SK-N-SH (cell line): ENCODE data around the gene SLC13A3. TPM values are rescaled to one million over a fixed set of nuclear protein-coding genes. Genes with fewer than 3 reads are reported as not detected.

Source experiments
- CTCF ChIA-PET: fragments of 300-600, 350-600 bp; formaldehyde crosslinking; extraction: SDS; loops from one replicate; lab custom pipeline; 2021; lab: Yijun Ruan, JAX
- POLR2A ChIA-PET: fragments of 350-600 bp; sonication (Branson Sonifier 250); formaldehyde crosslinking; extraction: SDS; loops from one replicate; lab custom pipeline; 2020; ENCODE audit warnings: antibody characterized with exemption, inconsistent platforms; lab: Yijun Ruan, JAX
- DNase-seq: peaks from one replicate; pipeline ENCODE4 v3.0.0; 2012
- H2AFZ ChIP-seq: fragments of 200-600 bp; sonication (generic); 2 replicates; pipeline ENCODE4 v1.8.1; 2016; ENCODE audit warnings: antibody characterized with exemption, mild to moderate bottlenecking, low read depth
- H3F3A ChIP-seq: fragments of 200-600 bp; sonication (generic); replicated peaks from 2 replicates; pipeline ENCODE3; 2016; ENCODE audit warnings: antibody characterized with exemption, mild to moderate bottlenecking; ENCODE audit not compliant: insufficient read depth
- H3K27ac ChIP-seq, 2 experiments: fragments of 200-500 bp in 1 of 2; fragments of 200-600 bp in 1 of 2; sonication (Bioruptor generic) in 1 of 2; sonication (generic), shearing (Covaris generic) in 1 of 2; 2 replicates each; pipeline versions ENCODE4 v1.5.1 to v1.6.1; 2014 to 2016; ENCODE audit warnings: low read depth in 2 of 2, inconsistent platforms in 1 of 2, low read length in 1 of 2, mild to moderate bottlenecking in 1 of 2, mixed read lengths in 1 of 2
- H3K27me3 ChIP-seq: fragments of 200-600 bp; sonication (generic), shearing (Covaris generic); 2 replicates; pipeline ENCODE4 v1.6.1; 2016; ENCODE audit warnings: mixed run types; ENCODE audit not compliant: insufficient read depth
- H3K36me3 ChIP-seq, 2 experiments: fragments of 200-500 bp in 1 of 2; fragments of 200-600 bp in 1 of 2; sonication (Bioruptor generic) in 1 of 2; sonication (generic) in 1 of 2; replicated peaks in 1 of 2; 2 replicates each; pipeline versions ENCODE3 to v1.5.1; 2014 to 2016; ENCODE audit warnings: low read length in 1 of 2, mild to moderate bottlenecking in 1 of 2; ENCODE audit not compliant: insufficient read depth in 2 of 2, control insufficient read depth in 1 of 2
- H3K4me1 ChIP-seq, 2 experiments: fragments of 200-500 bp in 1 of 2; fragments of 200-600 bp in 1 of 2; sonication (Bioruptor generic) in 1 of 2; sonication (generic), shearing (Covaris generic) in 1 of 2; 2 replicates each; pipeline versions ENCODE4 v1.5.1 to v1.6.1; 2014 to 2016; ENCODE audit warnings: low read depth in 1 of 2, low read length in 1 of 2, mixed run types in 1 of 2; ENCODE audit not compliant: insufficient read depth in 2 of 2, control insufficient read depth in 1 of 2
- H3K4me2 ChIP-seq: fragments of 200-600 bp; sonication (generic), shearing (Covaris generic); 2 replicates; pipeline ENCODE4 v1.6.1; 2017; ENCODE audit warnings: mixed run types
- H3K4me3 ChIP-seq, 2 experiments: fragments of 200-500 bp in 1 of 2; fragments of 200-600 bp in 1 of 2; sonication (Bioruptor generic) in 1 of 2; sonication (generic), shearing (Covaris generic) in 1 of 2; 2 replicates each; pipeline versions ENCODE4 v1.5.1 to v1.8.1; 2014 to 2016; ENCODE audit warnings: low read depth in 2 of 2, inconsistent platforms in 1 of 2, low read length in 1 of 2, mild to moderate bottlenecking in 1 of 2, mixed read lengths in 1 of 2, moderate library complexity in 1 of 2
- H3K79me2 ChIP-seq: fragments of 200-600 bp; sonication (generic); 2 replicates; pipeline ENCODE4 v1.8.1; 2017; ENCODE audit warnings: mild to moderate bottlenecking; ENCODE audit not compliant: insufficient read depth
- H3K9ac ChIP-seq: fragments of 200-600 bp; sonication (generic); 2 replicates; pipeline ENCODE4 v1.6.1; 2017; ENCODE audit warnings: mixed run types
- H3K9me2 ChIP-seq: fragments of 200-600 bp; sonication (generic); 2 replicates; pipeline ENCODE4 v1.6.1; 2017; ENCODE audit warnings: mixed run types
- H3K9me3 ChIP-seq: fragments of 200-600 bp; sonication (generic); 2 replicates; pipeline ENCODE4 v1.6.1; 2017; ENCODE audit warnings: mixed run types, mild to moderate bottlenecking, moderate library complexity
- H4K20me1 ChIP-seq: fragments of 200-600 bp; sonication (generic); 2 replicates; pipeline ENCODE4 v1.6.1; 2017; ENCODE audit warnings: mild to moderate bottlenecking, mixed run types; ENCODE audit not compliant: insufficient read depth
- CHD2 ChIP-seq: fragments of 150-350 bp; IDR thresholded peaks from 2 replicates; pipeline ENCODE4 v1.6.1; 2018; ENCODE audit warnings: low read length; ENCODE audit not compliant: partially characterized antibody
- EZH2phosphoT487 ChIP-seq: fragments of 200-600 bp; sonication (generic); IDR thresholded peaks from 2 replicates; pipeline ENCODE4 v1.6.1; 2017; ENCODE audit warnings: low read depth, mixed run types, mild to moderate bottlenecking, antibody characterized with exemption, moderate library complexity, borderline replicate concordance
- FOSL2 ChIP-seq: IDR thresholded peaks from 2 replicates; pipeline ENCODE4 v1.4.0; 2012; ENCODE audit warnings: low read depth, mild to moderate bottlenecking, moderate library complexity, borderline replicate concordance
- FOXJ3 ChIP-seq: sonication (generic); formaldehyde crosslinking; IDR thresholded peaks from 2 replicates; pipeline ENCODE4 v1.5.1; 2020; ENCODE audit warnings: mild to moderate bottlenecking, missing genetic modification reagents
- GABPA ChIP-seq: IDR thresholded peaks from 2 replicates; pipeline ENCODE4 v1.4.0; 2012; ENCODE audit warnings: low read depth, mild to moderate bottlenecking
- GATA2 ChIP-seq: sonication (generic); formaldehyde crosslinking; IDR thresholded peaks from 2 replicates; pipeline ENCODE4 v1.5.0; 2020; ENCODE audit warnings: mild to moderate bottlenecking, missing genetic modification reagents
- MEF2A ChIP-seq: IDR thresholded peaks from 2 replicates; pipeline ENCODE4 v1.4.0; 2012; ENCODE audit warnings: low read depth, borderline replicate concordance
- MXI1 ChIP-seq: IDR thresholded peaks from 2 replicates; pipeline ENCODE4 v1.6.1; 2012; ENCODE audit warnings: mild to moderate bottlenecking, low read depth, low read length, improper control_type of control experiment
- NFIC ChIP-seq: IDR thresholded peaks from 2 replicates; pipeline ENCODE4 v1.4.0; 2012; ENCODE audit warnings: borderline replicate concordance
- RAD21 ChIP-seq: IDR thresholded peaks from 2 replicates; pipeline ENCODE4 v1.6.1; 2012; ENCODE audit warnings: mild to moderate bottlenecking, low read length
- REST ChIP-seq: IDR thresholded peaks from 2 replicates; pipeline ENCODE4 v1.6.1; 2012; ENCODE audit warnings: mild to moderate bottlenecking, low read depth, low read length, moderate library complexity
- RXRA ChIP-seq: IDR thresholded peaks from 2 replicates; pipeline ENCODE4 v1.4.0; 2012; ENCODE audit warnings: low read depth, mild to moderate bottlenecking, borderline replicate concordance
- SIN3A ChIP-seq: IDR thresholded peaks from 2 replicates; pipeline ENCODE4 v1.6.1; 2012; ENCODE audit warnings: low read depth, mild to moderate bottlenecking, low read length, moderate library complexity, borderline replicate concordance
- TCF12 ChIP-seq: IDR thresholded peaks from 2 replicates; pipeline ENCODE4 v1.4.0; 2012
- TEAD4 ChIP-seq: IDR thresholded peaks from 2 replicates; pipeline ENCODE4 v1.4.0; 2012; ENCODE audit warnings: mild to moderate bottlenecking, borderline replicate concordance; ENCODE audit not compliant: insufficient read depth
- USF1 ChIP-seq: IDR thresholded peaks from 2 replicates; pipeline ENCODE4 v1.4.0; 2012; ENCODE audit warnings: low read depth, borderline replicate concordance
- USF2 ChIP-seq: fragments of 150-350 bp; IDR thresholded peaks from 2 replicates; pipeline ENCODE4 v1.6.1; 2017; ENCODE audit warnings: antibody characterized with exemption, low read length, low read depth, borderline replicate concordance
- WGBS: methylation state at CpG from one replicate; pipeline ENCODE4 v1.1.6; 2017; ENCODE audit warnings: low lambda C conversion rate; 5-methylcytosine and 5-hydroxymethylcytosine counted together
- polyA plus RNA-seq, 3 experiments: library from polyadenylated mRNA; depleted of rRNA; stranded (reverse); fragments of >200 nt; gene quantifications; 2 replicates each; pipeline ENCODE4 v1.2.3, GENCODE V29; 2012

SLC13A3 gene
- polyA plus RNA-seq, 1 of the 3 experiments (the other 2 are of a cell fraction): 0.10 TPM

- Histone ChIP-seq H3K27me3 (no peaks in the 10 kb centered on the region), H3K9me3 (no peaks in the 10 kb centered on the region), H3K9me2 (no peaks in the 10 kb centered on the region), H3K4me3 (no peak overlapping the region), H3K27ac (no peak overlapping the region), H3K79me2 (no peaks in the 10 kb centered on the region), H4K20me1 (no peaks in the 10 kb centered on the region), H2AFZ (no peak overlapping the region), H3K4me2 (no peak overlapping the region), H3K4me1 (no peaks in the 10 kb centered on the region), H3K9ac (no peak overlapping the region), H3F3A (no peaks in the 10 kb centered on the region), H3K36me3 (no peaks in the 10 kb centered on the region)
- TF ChIP-seq RXRA (no peak), MEF2A (no peak), GABPA (no peak)
- DNase-seq: no peak
- ChIA-PET CTCF (no interaction called here), POLR2A (no interaction called here)
- WGBS: 38% methylated on average over 3 of the region's 3 CpGs
Observed at GRCh38 chr20:46581391-46581790, 69.9 kb downstream of the SLC13A3 start.

GRCh38 chr20:46580613-46581205, 70.5 kb downstream of the SLC13A3 start:
- no peak for DNase-seq
- POLR2A ChIA-PET: no interaction called here

GRCh38 chr20:46578745-46579144, 72.5 kb downstream of the SLC13A3 start:
- ChIA-PET POLR2A (no interaction called here), CTCF (no interaction called here)
- no peak overlapping the region for H3K9ac ChIP-seq
- H4K20me1 ChIP-seq: no peaks in the 10 kb centered on the region
- WGBS: 59% methylated on average over 7 of the region's 7 CpGs
- no peak overlapping the region for H3K4me2 ChIP-seq
- no peaks in the 10 kb centered on the region for H3K9me2 ChIP-seq
- no peaks in the 10 kb centered on the region; a peak in 1 of 4 replicates for H3K4me1 ChIP-seq
- H3F3A ChIP-seq: no peaks in the 10 kb centered on the region
- DNase-seq: no peak
- no peaks in the 10 kb centered on the region for H3K36me3 ChIP-seq
- no peaks in the 10 kb centered on the region for H3K27me3 ChIP-seq
- no peaks in the 10 kb centered on the region for H3K79me2 ChIP-seq
- no peaks in the 10 kb centered on the region for H3K9me3 ChIP-seq
- no peak overlapping the region for H3K4me3 ChIP-seq
- H3K27ac ChIP-seq: no peak overlapping the region
- H2AFZ ChIP-seq: no peak overlapping the region
- TF ChIP-seq MXI1 (no peak), TCF12 (no peak), MEF2A (no peak), EZH2phosphoT487 (no peak), CHD2 (no peak), REST (no peak), NFIC (no peak), USF1 (no peak), FOXJ3 (CRISPR knock-in tag) (no peak), RAD21 (no peak), FOSL2 (no peak), TEAD4 (no peak), SIN3A (no peak)

More at GRCh38 chr20:46580613-46581205, 70.5 kb downstream of the SLC13A3 start:
- no peak overlapping the region for H3K27ac ChIP-seq
- no peak overlapping the region for H3K4me2 ChIP-seq
- no peaks in the 10 kb centered on the region for H3K9me2 ChIP-seq
- no peaks in the 10 kb centered on the region for H3K27me3 ChIP-seq
- no peak overlapping the region for H3K9ac ChIP-seq
- H3K4me1 ChIP-seq: no peaks in the 10 kb centered on the region
- H3K36me3 ChIP-seq: no peaks in the 10 kb centered on the region
- no peaks in the 10 kb centered on the region for H3K9me3 ChIP-seq
- no peaks in the 10 kb centered on the region for H3F3A ChIP-seq
- no peak overlapping the region for H2AFZ ChIP-seq
- 63% methylated on average over 2 of the region's 2 CpGs for WGBS
- no peaks in the 10 kb centered on the region for H4K20me1 ChIP-seq
- no peaks in the 10 kb centered on the region for H3K79me2 ChIP-seq
- CTCF ChIA-PET: no interaction called here
- no peak for TF ChIP-seq GATA2
- no peak for TF ChIP-seq USF2
- no peak overlapping the region for H3K4me3 ChIP-seq
